ENCODE results near the gene GABRR1. TPM values are rescaled to one million over a fixed set of nuclear protein-coding genes. Genes with fewer than 3 reads are reported as not detected.
A peak's percentile ranks its signal among the peaks of the same experiment; 100 is the strongest.
"Not testable (repeated sequence)": the region's sequence is repeated elsewhere in the genome, so short reads cannot be mapped to it uniquely, and the experiment has no call there.

The GABRR1 gene
- not detected in 2 replicates for total RNA-seq (2014; rRNA removed; shearing (Covaris generic))

- no peak for DNase-seq (ENCODE audit: low read depth)
Observed at GRCh38 chr6:89217299-89217910, at the start of gene GABRR1. TSS of gene GABRR1 (minus strand) at chr6:89217358. CDS start at chr6:89217322, 36 bp downstream.

- DNase-seq (ENCODE audit: low read depth), result no peak
Observed at GRCh38 chr6:89264296-89264695, 47.1 kb upstream of the GABRR1 start.

- DNase-seq (ENCODE audit: low read depth), result no peak
Observed at GRCh38 chr6:89260832-89261231, 43.7 kb upstream of the GABRR1 start.

GRCh38 chr6:89260310-89260709 is 43.2 kb upstream of the GABRR1 start:
- no peak for DNase-seq (ENCODE audit: low read depth)

GRCh38 chr6:89258912-89259311 is 41.8 kb upstream of the GABRR1 start:
- no peak for DNase-seq (ENCODE audit: low read depth)

- no peak for DNase-seq (ENCODE audit: low read depth)
Observed at GRCh38 chr6:89257781-89258180, 40.6 kb upstream of the GABRR1 start.

GRCh38 chr6:89257346-89257745 is 40.2 kb upstream of the GABRR1 start:
- DNase-seq (ENCODE audit: low read depth), result no peak

GRCh38 chr6:89255417-89255816 is 38.3 kb upstream of the GABRR1 start:
- DNase-seq (ENCODE audit: low read depth), result no peak

GRCh38 chr6:89254569-89254968 is 37.4 kb upstream of the GABRR1 start:
- DNase-seq (ENCODE audit: low read depth), result no peak

GRCh38 chr6:89252907-89253306 is 35.7 kb upstream of the GABRR1 start:
- no peak for DNase-seq (ENCODE audit: low read depth)

GRCh38 chr6:89251976-89252375 is 34.8 kb upstream of the GABRR1 start:
- DNase-seq (ENCODE audit: low read depth), result no peak

GRCh38 chr6:89251170-89251569 is 34.0 kb upstream of the GABRR1 start:
- no peak for DNase-seq (ENCODE audit: low read depth)

GRCh38 chr6:89250239-89250638 is 33.1 kb upstream of the GABRR1 start:
- no peak for DNase-seq (ENCODE audit: low read depth)

GRCh38 chr6:89244241-89244985 is 27.3 kb upstream of the GABRR1 start:
- no peak for DNase-seq (ENCODE audit: low read depth)

- DNase-seq (ENCODE audit: low read depth), result no peak
Observed at GRCh38 chr6:89243331-89243629, 26.1 kb upstream of the GABRR1 start.

GRCh38 chr6:89242574-89243330 is 25.6 kb upstream of the GABRR1 start:
- DNase-seq (ENCODE audit: low read depth), result peak; percentile 37

GRCh38 chr6:89239338-89239737 is 22.2 kb upstream of the GABRR1 start:
- DNase-seq (ENCODE audit: low read depth), result no peak

- no peak for DNase-seq (ENCODE audit: low read depth)
Observed at GRCh38 chr6:89237158-89237557, 20.0 kb upstream of the GABRR1 start.

- DNase-seq (ENCODE audit: low read depth), result not testable (repeated sequence)
Observed at GRCh38 chr6:89233605-89234004, 16.4 kb upstream of the GABRR1 start.

GRCh38 chr6:89222712-89223039 is 5.5 kb upstream of the GABRR1 start:
- no peak for DNase-seq (ENCODE audit: low read depth)

- peak; percentile 58 for DNase-seq (ENCODE audit: low read depth)
Observed at GRCh38 chr6:89221971-89222711, 5.0 kb upstream of the GABRR1 start.

- no peak for DNase-seq (ENCODE audit: low read depth)
Observed at GRCh38 chr6:89221129-89221528, 4.0 kb upstream of the GABRR1 start.

All from M059J (cell line).